IPS DF 6.9 (cell line): ENCODE results near the gene BIRC3.
A peak's percentile ranks its signal among the peaks of the same experiment; 100 is the strongest.
"Not testable (repeated sequence)": the region's sequence is repeated elsewhere in the genome, so short reads cannot be mapped to it uniquely, and the experiment has no call there.

Source experiments
- DNase-seq: peaks from one replicate; pipeline ENCODE4 v3.0.0-alpha.2; 2013; ENCODE audit warnings: low read depth, low spot score
- H3K27ac ChIP-seq: one replicate; pipeline ENCODE4 v1.5.1; 2013; ENCODE audit warnings: low read length, control low read depth
- H3K27me3 ChIP-seq: 2 replicates; pipeline ENCODE4 v1.6.1; 2013; ENCODE audit warnings: mild to moderate bottlenecking, low read length; ENCODE audit not compliant: control insufficient read depth, insufficient read depth
- H3K36me3 ChIP-seq: 2 replicates; pipeline ENCODE4 v1.6.1; 2013; ENCODE audit warnings: low read length; ENCODE audit not compliant: control insufficient read depth, insufficient read depth
- H3K4me1 ChIP-seq: 2 replicates; pipeline ENCODE4 v1.6.1; 2013; ENCODE audit warnings: low read length; ENCODE audit not compliant: control insufficient read depth, insufficient read depth
- H3K4me3 ChIP-seq: 2 replicates; pipeline ENCODE4 v1.5.1; 2013; ENCODE audit warnings: mild to moderate bottlenecking, low read length
- H3K9me3 ChIP-seq: 2 replicates; pipeline ENCODE4 v1.6.1; 2013; ENCODE audit warnings: low read length, inconsistent platforms; ENCODE audit not compliant: control insufficient read depth, insufficient read depth
- WGBS: extraction: QIAGEN DNeasy Blood & Tissue Kit; methylation state at CpG from one replicate; pipeline ENCODE4 v1.1.7; 2013; ENCODE audit warnings: mixed read lengths, missing lambda C conversion rate; ENCODE audit not compliant: insufficient read length, insufficient coverage; 5-methylcytosine and 5-hydroxymethylcytosine counted together

Gene BIRC3

DNA sequence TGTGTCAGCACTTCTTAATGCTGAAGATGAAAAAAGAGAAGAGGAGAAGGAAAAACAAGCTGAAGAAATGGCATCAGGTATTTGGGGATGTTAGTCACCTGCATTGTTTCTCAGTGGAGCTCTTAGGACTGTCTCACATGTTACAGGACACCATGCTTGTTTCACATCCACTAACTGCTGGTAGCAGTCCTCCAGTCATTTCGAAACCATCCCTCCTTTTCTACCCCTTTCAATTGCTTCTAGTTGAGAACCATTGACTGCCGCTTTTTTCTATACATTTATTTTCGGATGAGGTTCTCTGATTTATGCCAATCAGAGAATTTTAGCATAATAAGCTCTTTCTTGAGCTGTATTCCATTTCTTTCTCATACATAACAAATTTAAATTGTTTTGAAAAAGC is 51.2 kb downstream of the BIRC3 start:
- Histone ChIP-seq H3K4me1 (no peaks in the 10 kb centered on the region), H3K27ac (no peak overlapping the region), H3K27me3 (no peaks in the 10 kb centered on the region), H3K4me3 (no peak overlapping the region), H3K9me3 (no peaks in the 10 kb centered on the region), H3K36me3 (peaks cover 2% of the 10 kb centered on the region; the same call in 1 of the 2 replicates)
- no peak for DNase-seq
- no CpG with 5 or more reads among the region's 3 CpGs for WGBS

DNA sequence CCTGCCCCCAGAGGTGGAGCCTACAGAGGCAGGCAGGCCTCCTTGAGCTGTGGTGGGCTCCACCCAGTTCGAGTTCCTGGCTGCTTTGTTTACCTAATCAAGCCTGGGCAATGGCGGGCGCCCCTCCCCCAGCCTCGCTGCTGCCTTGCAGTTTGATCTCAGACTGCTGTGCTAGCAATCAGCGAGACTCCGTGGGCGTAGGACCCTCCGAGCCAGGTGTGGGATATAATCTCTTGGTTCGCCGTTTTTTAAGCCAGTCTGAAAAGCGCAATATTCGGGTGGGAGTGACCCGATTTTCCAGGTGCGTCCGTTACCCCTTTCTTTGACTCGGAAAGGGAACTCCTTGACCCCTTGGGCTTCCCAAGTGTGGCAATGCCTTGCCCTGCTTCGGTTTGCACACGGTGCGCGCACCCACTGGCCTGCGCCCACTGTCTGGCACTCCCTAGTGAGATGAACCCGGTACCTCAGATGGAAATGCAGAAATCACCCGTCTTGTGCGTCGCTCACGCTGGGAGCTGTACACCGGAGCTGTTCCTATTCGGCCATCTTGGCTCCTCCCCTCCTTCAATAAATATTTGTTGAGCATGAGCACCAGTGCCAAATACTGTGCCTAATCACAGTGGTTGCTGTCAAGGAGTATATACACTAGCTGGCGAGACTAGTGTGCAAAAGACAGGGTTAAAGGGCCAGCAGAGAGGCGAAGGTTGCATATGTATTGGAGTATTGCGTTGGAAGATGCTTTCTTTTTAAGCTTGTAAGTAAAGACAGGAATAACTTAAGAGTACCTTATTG is 57.5 kb downstream of the BIRC3 start:
- WGBS, result no CpG with 5 or more reads among the region's 31 CpGs
- not testable (repeated sequence) for H3K9me3 ChIP-seq, DNase-seq, H3K27ac ChIP-seq, H3K36me3 ChIP-seq, H3K4me1 ChIP-seq, H3K27me3 ChIP-seq
- peak overlapping the region; percentile 32; the same call in 1 of the 2 replicates for H3K4me3 ChIP-seq

DNA sequence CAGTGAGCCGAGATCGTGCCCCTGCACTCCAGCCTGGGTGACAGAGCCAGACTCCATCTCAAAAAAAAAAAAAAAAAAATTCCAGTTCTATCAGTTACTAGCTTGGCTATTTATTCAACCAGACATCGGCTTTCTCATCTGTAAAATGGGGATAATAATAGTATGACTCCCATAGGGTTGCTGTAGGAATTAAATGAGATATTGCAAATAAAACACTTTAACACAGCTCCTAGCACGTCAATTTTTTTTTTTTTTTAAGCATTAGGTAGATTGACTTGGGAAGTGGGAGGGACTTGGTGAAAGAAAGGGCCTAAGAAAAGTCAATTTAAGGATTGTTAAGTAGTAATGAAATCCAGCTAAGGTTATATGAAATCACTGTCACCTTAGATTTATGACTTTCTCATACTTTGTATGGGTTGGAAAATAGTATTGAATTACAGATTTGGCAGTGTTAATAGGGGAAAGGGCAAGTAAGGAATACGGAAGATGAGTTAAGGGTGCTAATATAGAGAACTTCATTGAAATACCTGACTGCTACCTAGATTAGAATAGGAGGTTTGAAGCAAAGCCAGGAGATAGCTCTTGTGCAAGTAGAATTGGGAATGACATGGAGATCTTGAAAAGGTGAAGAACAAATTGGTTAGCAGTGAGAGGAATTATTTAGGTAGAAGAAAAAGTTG is 58.6 kb downstream of the BIRC3 start:
- DNase-seq, result no peak
- 100% methylated on average over 1 of the region's 5 CpGs for WGBS
- no peaks in the 10 kb centered on the region for H3K9me3 ChIP-seq
- H3K27ac ChIP-seq, result no peak overlapping the region
- H3K4me1 ChIP-seq, result 0 out of 2 replicates have a peak, but pooled peaks cover 1% of the 10 kb centered on the region
- H3K4me3 ChIP-seq, result no peak overlapping the region
- no peaks in the 10 kb centered on the region for H3K36me3 ChIP-seq
- no peaks in the 10 kb centered on the region for H3K27me3 ChIP-seq

DNA sequence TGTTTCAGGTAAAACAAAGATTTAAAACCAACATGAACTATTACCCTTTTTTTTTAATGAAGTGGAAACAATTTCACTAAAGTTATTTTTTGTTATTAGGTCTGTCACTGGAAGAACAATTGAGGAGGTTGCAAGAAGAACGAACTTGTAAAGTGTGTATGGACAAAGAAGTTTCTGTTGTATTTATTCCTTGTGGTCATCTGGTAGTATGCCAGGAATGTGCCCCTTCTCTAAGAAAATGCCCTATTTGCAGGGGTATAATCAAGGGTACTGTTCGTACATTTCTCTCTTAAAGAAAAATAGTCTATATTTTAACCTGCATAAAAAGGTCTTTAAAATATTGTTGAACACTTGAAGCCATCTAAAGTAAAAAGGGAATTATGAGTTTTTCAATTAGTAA is 60.6 kb downstream of the BIRC3 start:
- Histone ChIP-seq H3K4me3 (no peak overlapping the region), H3K27me3 (no peaks in the 10 kb centered on the region), H3K4me1 (0 out of 2 replicates have a peak, but pooled peaks cover 1% of the 10 kb centered on the region), H3K36me3 (no peaks in the 10 kb centered on the region), H3K9me3 (no peaks in the 10 kb centered on the region), H3K27ac (no peak overlapping the region)
- no CpG with 5 or more reads among the region's 2 CpGs for WGBS
- no peak for DNase-seq

DNA sequence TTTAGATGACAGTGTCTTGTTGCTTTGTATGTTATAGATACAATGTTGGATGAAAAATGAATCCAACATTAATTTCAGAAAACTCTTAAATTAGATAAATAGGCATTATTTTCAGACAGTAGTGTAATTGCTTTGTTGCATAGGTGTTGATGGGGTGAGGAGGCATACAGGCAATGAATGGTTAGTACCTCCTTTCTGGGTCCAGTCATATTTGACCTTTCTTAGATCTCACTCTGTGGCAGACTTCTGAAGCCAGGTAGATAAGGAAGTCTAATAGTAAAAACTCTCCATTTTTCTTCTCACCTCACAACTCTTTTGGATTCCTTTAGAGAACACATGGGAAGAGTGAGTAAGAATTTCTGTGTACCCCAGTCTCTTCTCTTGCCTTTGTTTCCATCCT is 61.5 kb downstream of the BIRC3 start:
- H3K4me1 ChIP-seq, result 0 out of 2 replicates have a peak, but pooled peaks cover 1% of the 10 kb centered on the region
- H3K27ac ChIP-seq, result no peak overlapping the region
- no peak for DNase-seq
- H3K27me3 ChIP-seq, result no peaks in the 10 kb centered on the region
- no peaks in the 10 kb centered on the region for H3K36me3 ChIP-seq
- no peak overlapping the region for H3K4me3 ChIP-seq
- no peaks in the 10 kb centered on the region for H3K9me3 ChIP-seq

DNA sequence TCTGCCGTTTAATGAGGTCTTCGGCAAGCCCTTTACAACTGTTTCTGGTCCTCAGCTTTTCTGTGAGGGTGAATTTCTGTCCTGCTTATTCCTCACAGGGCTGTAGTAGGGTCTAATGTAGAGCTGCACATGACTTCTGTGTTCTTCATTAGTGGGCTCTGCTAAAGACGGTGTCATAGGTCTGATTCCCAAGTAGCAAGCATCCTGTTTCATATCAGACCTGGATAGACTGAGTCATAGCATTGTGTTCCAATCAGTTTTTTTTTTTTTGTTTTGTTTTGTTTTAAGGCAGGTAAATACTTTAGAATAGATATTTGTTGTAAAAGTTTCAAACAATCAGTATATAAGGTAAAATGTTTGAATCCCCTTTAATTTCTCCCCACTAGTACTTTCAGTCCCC is 65.1 kb downstream of the BIRC3 start:
- no CpG with 5 or more reads among the region's 3 CpGs for WGBS
- Histone ChIP-seq H3K27ac (no peak overlapping the region), H3K27me3 (no peaks in the 10 kb centered on the region), H3K9me3 (no peaks in the 10 kb centered on the region), H3K36me3 (peaks cover 4% of the 10 kb centered on the region; the same call in 1 of the 2 replicates), H3K4me1 (no peaks in the 10 kb centered on the region), H3K4me3 (no peak overlapping the region)
- no peak for DNase-seq

DNA sequence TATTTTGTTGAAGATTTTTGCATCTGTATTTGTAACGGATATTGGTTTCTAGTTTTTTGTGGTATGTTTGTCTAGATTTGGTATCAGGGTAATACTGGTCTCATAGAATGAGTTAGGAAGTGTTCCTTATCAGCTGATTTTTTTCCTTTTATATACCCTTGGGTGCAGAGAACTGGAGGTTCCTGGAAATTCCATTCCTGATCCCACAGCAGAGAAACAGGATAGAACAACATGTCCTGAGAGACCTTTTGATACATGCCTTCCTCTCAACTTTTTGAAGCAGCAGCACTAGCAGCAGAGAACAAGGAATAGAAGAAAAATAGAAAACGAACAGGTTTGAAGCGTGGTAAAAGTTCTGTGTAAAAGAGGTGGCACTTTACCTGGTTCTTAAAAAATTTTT is 66.6 kb downstream of the BIRC3 start:
- DNase-seq, result no peak
- Histone ChIP-seq H3K36me3 (peaks cover 4% of the 10 kb centered on the region; the same call in 1 of the 2 replicates), H3K27ac (no peak overlapping the region), H3K27me3 (no peaks in the 10 kb centered on the region), H3K4me3 (no peak overlapping the region), H3K9me3 (no peaks in the 10 kb centered on the region), H3K4me1 (no peaks in the 10 kb centered on the region)
- 100% methylated on average over 1 of the region's 3 CpGs for WGBS

DNA sequence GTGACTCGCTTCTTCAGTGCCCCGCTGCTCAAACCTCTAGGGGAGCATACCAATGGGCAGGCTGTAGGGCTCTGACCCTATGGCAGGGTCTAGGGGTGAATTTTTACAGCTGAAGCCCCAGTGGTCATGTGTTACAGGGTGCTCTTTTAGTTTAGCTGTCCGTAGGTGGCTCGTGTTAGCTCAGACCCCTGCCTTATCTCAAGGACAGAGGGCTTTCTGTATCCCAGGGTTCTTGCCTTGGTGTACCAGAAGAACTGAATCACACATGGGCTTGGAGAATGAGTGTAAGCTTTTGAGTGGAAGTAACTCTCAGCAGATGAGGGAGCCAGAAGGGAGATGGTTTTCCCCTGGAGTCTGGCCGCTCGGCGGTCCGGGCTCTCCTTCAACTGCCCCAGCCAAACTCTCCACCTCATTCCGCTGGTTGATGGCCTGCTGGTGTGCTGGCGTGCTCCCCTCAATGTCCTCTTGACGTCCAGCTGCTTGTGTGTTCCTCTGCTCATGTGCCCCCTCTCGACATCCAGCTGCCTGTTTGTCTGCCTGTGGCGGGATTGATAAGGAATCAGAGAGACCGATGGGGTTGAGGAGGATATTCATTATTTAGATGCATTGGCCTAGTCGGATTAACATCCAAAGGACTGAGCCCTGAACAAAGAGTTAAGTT is 67.3 kb downstream of the BIRC3 start:
- Histone ChIP-seq H3K4me1 (no peaks in the 10 kb centered on the region), H3K36me3 (peaks cover 4% of the 10 kb centered on the region; the same call in 1 of the 2 replicates), H3K27ac (no peak overlapping the region), H3K27me3 (no peaks in the 10 kb centered on the region), H3K4me3 (no peak overlapping the region), H3K9me3 (no peaks in the 10 kb centered on the region)
- no CpG with 5 or more reads among the region's 15 CpGs for WGBS
- no peak for DNase-seq

DNA sequence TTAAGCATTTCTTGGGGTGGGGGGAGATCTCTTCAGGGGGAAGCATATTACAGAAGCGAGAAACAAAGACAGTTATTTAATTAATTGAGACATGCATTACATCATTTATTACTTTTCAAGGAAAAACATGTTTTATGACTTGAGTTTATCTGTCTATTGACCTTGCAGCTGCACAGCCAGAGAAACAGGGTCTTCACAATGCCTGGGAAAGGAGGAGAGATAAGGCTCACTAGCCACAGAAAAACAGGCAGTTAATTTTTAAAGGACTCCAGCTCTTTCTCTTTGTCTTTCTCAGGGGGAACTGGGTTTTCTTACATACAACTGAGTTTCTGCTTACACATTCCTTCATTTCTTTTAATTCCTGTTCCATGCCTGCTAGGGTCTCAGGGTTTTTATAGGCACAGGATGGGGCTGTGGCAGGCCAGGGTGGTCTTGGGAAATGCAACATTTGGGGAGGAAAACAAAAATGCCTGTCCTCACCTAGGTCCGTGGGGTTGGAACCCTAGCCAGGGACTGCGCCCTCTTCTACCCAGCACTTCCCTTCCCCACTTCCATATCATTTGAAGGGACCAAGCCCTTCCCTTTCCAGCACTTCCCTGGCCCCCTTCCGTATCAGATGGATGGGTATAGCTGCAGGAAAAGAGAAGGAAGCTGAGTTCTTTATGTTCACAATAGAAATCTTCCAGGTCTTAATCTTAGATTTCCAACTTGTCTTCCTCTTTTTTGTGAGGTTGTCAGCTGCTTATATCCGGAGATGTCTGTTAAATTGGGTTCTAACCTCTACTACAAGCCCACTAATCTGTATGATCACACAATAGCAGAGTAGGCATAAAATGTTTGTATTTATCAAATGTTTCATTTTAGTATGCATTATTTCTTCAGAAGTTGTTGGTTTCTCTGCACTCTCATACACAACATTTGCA is 68.1 kb downstream of the BIRC3 start:
- no peak for DNase-seq
- no peak overlapping the region for H3K4me3 ChIP-seq
- no peaks in the 10 kb centered on the region for H3K27me3 ChIP-seq
- peaks cover 4% of the 10 kb centered on the region; the same call in 1 of the 2 replicates for H3K36me3 ChIP-seq
- WGBS, result no CpG with 5 or more reads among the region's 5 CpGs
- no peaks in the 10 kb centered on the region for H3K9me3 ChIP-seq
- H3K4me1 ChIP-seq, result no peaks in the 10 kb centered on the region
- H3K27ac ChIP-seq, result no peak overlapping the region
